Fibroblast of the aortic adventitia (primary cell): ENCODE measurements around the gene TNS4. TPM values are rescaled to one million over a fixed set of nuclear protein-coding genes. Genes with fewer than 3 reads are reported as not detected.

Experiments used
- DNase-seq: peaks from one replicate; pipeline ENCODE4 v3.0.0-alpha.2; 2010; ENCODE audit warnings: low read depth
- H3K4me3 ChIP-seq: 2 replicates; pipeline ENCODE4 v1.5.1; 2011; ENCODE audit warnings: low read depth, mild to moderate bottlenecking, control low read depth, low read length, moderate library complexity
- total RNA-seq: library from RNA; depleted of rRNA; stranded (reverse); fragments of >200 nt; gene quantifications from 2 replicates; pipeline ENCODE4 v1.2.3, GENCODE V29; 2012; ENCODE audit warnings: low replicate concordance
- TF ChIP-seq, protein P1 (sequence below): IDR thresholded peaks from 2 replicates; pipeline ENCODE4 v1.5.1; 2011; ENCODE audit warnings: mild to moderate bottlenecking, low read length, control low read depth, inconsistent platforms; ENCODE audit not compliant: insufficient read depth

Gene TNS4
- total RNA-seq, 1 donor: not detected

DNA sequence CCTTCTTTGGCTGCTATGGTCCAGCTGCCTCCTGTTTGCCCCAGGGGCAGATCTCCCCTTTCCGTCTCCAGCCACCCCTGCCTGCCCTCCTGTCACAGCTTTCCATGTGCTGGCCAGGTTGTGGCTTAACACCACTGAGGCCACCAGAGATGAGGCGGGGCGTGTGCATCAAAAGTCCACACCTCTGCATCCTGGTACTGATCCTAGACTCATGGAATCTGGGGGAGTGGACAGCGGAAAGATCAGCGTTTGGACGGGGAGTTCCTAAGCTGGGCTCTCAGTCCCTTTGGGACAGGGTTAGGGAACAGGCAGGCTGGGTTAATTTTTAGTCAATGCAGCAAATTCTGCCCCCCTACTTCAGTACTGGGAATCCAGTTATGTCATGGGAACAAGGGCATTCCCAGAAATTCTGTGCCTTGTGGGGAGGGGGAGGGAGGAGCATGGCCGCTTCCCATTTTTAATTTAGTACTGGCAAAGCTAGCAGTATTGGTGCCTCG lies 54.2 kb downstream of the TNS4 start:
- peak; percentile 37 for DNase-seq
- TF ChIP-seq, protein P1, sequence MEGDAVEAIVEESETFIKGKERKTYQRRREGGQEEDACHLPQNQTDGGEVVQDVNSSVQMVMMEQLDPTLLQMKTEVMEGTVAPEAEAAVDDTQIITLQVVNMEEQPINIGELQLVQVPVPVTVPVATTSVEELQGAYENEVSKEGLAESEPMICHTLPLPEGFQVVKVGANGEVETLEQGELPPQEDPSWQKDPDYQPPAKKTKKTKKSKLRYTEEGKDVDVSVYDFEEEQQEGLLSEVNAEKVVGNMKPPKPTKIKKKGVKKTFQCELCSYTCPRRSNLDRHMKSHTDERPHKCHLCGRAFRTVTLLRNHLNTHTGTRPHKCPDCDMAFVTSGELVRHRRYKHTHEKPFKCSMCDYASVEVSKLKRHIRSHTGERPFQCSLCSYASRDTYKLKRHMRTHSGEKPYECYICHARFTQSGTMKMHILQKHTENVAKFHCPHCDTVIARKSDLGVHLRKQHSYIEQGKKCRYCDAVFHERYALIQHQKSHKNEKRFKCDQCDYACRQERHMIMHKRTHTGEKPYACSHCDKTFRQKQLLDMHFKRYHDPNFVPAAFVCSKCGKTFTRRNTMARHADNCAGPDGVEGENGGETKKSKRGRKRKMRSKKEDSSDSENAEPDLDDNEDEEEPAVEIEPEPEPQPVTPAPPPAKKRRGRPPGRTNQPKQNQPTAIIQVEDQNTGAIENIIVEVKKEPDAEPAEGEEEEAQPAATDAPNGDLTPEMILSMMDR: no peak
- H3K4me3 ChIP-seq: peak overlapping the region; percentile 95

DNA sequence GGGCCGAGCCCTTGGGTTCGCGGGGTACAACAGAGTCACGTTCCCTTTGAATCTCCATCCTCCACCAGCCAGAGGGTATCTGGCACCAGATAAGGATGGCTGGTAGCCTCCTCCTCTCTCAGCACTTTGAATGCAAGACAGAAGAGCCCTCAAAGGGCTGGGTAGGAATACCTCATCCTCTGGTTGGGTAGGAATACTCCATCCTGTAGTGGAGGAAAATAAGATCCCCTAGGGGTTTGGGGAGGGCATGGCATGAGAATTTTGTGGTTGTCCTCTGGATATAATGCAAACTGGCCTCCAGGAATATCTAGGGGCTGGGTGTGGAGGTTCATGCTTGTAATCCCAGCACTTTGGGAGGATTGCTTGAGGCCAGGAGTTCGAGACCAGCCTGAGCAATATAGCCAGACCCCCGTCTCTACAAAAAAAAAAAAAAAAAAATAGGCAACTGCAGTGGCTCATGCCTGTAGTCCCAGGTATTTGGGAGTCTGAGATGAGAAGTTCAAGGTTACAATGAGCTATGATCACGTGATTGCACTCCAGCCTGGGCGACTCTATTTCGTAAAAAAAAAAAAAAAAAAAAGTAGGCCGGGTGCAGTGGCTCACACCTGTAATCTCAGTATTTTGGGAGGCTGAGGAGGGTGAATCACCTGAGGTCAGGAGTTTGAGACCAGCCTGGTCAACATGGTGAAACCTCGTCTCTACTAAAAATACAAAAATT lies 55.5 kb downstream of the TNS4 start:
- peak; percentile 63 for DNase-seq
- H3K4me3 ChIP-seq: peak overlapping the region; percentile 95
- TF ChIP-seq, protein P1: peak; percentile 45

DNA sequence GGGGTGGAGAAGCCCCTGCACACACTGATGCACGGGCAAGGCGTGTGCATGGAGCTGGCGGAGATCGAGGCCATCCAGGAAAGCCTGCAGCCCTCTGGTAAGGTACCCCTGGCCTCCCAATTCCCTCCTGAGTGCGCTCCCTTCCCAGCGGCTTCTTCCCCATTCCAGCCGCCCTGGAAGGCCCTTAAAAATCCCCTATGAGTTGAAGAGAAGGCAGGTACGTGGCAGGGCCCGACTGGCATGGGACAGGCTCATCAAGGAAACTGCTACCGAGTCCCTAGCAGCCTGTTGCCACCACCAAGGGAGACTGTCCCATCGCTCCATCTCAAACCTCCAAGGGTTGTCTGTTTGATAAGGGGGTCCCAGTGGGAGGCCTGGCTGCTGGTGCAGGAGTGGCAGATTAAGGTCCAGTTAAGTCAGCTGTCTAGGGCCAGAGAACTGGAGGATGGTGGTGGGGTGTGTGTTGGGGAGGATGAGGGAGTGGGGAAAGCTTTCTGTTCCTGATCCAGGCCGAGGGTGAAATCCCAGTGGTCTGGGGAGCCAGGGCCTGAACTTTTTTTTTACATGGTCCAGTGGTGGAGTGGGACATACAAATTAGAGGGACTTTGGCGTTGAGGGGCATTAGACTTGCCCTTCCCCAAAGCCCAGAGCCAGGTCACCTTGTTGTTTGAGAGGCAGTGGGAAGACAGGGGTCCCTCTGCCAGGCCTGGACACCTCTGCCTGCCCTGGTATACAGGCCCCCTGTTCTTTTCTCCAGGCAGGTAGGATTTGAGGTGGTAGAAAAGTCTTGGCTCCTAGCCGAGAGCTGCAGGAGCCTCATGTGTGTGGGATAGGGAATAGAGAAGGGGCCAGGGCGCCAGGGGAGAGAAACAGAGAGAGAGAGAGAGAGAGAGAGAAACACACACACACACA lies 57.2 kb downstream of the TNS4 start:
- DNase-seq: peak; percentile 54
- TF ChIP-seq, protein P1: no peak
- H3K4me3 ChIP-seq: peak overlapping the region; percentile 95

DNA sequence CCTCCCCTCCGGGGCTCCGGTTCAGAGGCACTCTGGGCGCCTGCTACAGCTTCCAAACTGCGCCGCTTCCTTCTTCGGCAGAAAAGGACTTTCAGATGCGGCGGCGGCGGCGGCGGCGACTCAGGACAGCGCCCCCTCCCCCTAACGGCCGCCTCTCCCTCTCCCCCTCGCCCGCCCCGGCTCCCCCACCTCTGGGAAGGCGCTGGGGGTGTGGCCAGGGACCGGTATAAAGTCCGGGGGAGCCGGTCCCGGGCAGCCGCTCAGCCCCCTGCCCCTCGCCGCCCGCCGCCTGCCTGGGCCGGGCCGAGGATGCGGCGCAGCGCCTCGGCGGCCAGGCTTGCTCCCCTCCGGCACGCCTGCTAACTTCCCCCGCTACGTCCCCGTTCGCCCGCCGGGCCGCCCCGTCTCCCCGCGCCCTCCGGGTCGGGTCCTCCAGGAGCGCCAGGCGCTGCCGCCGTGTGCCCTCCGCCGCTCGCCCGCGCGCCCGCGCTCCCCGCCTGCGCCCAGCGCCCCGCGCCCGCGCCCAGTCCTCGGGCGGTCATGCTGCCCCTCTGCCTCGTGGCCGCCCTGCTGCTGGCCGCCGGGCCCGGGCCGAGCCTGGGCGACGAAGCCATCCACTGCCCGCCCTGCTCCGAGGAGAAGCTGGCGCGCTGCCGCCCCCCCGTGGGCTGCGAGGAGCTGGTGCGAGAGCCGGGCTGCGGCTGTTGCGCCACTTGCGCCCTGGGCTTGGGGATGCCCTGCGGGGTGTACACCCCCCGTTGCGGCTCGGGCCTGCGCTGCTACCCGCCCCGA lies 58.0 kb downstream of the TNS4 start, which contains the start of gene IGFBP4:
Gene IGFBP4, plus strand, starts transcription at position 255 of the 792 bp plus-strand sequence. Its CDS starts 286 bp downstream, at position 541.
- peak; percentile 74 for DNase-seq
- peak within 1 kb of the TSS; percentile 95 for H3K4me3 ChIP-seq
- TF ChIP-seq, protein P1: no peak

DNA sequence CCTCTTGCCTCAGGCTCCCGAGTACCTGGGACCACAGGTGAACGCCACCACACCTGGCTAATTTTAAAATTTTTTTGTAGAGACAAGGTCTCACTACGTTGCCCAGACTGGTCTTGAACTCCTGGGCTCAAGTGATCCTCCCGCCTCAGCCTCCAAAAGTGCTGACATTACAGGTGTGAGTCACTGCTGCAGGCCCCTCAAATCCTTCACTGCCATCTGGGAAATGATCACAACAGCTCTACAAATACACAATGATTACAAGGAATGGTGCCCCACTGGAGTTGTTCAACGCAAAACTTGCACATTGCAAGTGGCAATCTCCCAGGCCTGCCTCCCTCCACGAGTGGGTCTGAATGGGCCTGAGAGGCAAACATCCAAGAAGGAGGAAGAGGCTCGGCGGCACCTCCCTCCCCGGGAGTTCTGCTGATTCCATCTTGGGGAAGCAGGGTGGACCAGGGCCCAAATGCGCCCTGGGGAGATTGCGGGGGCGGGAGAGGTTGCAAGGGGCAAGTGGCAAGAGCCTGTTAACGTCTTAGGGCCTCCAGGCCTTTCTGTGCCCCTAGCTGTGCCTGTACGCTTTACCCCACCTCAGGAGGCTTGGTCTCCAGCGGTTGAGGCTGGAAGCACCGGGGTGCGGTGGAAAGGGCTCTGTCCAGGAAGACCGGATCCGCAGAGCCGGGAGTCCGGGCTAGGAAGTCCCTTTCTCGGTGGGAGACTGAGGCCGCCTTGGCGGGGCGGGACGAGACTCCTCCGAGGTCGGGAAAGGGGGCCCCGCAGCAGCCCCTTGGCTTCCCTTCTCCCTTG lies 58.8 kb downstream of the TNS4 start:
- TF ChIP-seq, protein P1: peak; percentile 15
- H3K4me3 ChIP-seq: peak overlapping the region; percentile 95
- DNase-seq: peak; percentile 54
